GM19452 (cell line): ENCODE measurements around the gene UBR7.
"Not testable (repeated sequence)": the region's sequence is repeated elsewhere in the genome, so short reads cannot be mapped to it uniquely, and the experiment has no call there.

ENCODE experiments used
- ATAC-seq: cut with Tn5 transposase; IDR thresholded peaks from one replicate; pipeline ENCODE4 v1.9.1; 2021; ENCODE audit not compliant: unreplicated experiment

UBR7 gene

GRCh38 chr14:93206793-93207467 lies at the start of gene UBR7, which contains the start of gene GON7:
UBR7 (plus strand) TSS chr14:93207256; CDS start chr14:93207292, 36 bp downstream.
GON7 (minus strand) TSS chr14:93207065; CDS start chr14:93207037, 28 bp downstream.
- peak; percentile 87 for ATAC-seq

GRCh38 chr14:93158349-93158748 lies 48.7 kb upstream of the UBR7 start:
- ATAC-seq = not testable (repeated sequence)

GRCh38 chr14:93159625-93160352 lies 47.3 kb upstream of the UBR7 start:
- ATAC-seq = not testable (repeated sequence)

GRCh38 chr14:93160353-93160801 lies 46.7 kb upstream of the UBR7 start:
- no peak for ATAC-seq

GRCh38 chr14:93161411-93161940 lies 45.6 kb upstream of the UBR7 start:
- no peak for ATAC-seq

GRCh38 chr14:93163564-93163963 lies 43.5 kb upstream of the UBR7 start:
- no peak for ATAC-seq

GRCh38 chr14:93165271-93166265 lies 41.5 kb upstream of the UBR7 start:
- ATAC-seq = not testable (repeated sequence)

- not testable (repeated sequence) for ATAC-seq
These were observed 38.4 kb upstream of the UBR7 start for GRCh38 chr14:93168610-93169009.

- ATAC-seq = not testable (repeated sequence)
These were observed 37.4 kb upstream of the UBR7 start for GRCh38 chr14:93169619-93170018.

GRCh38 chr14:93170141-93170540 lies 36.9 kb upstream of the UBR7 start:
- not testable (repeated sequence) for ATAC-seq

- ATAC-seq = no peak
These were observed 35.7 kb upstream of the UBR7 start for GRCh38 chr14:93171376-93171775.

- no peak for ATAC-seq
These were observed 33.1 kb upstream of the UBR7 start for GRCh38 chr14:93173943-93174395.

GRCh38 chr14:93174731-93175130 lies 32.3 kb upstream of the UBR7 start:
- not testable (repeated sequence) for ATAC-seq

GRCh38 chr14:93175492-93175891 lies 31.6 kb upstream of the UBR7 start:
- no peak for ATAC-seq

- no peak for ATAC-seq
These were observed 23.3 kb upstream of the UBR7 start for GRCh38 chr14:93183596-93184317.

GRCh38 chr14:93184391-93185348 lies 22.4 kb upstream of the UBR7 start, which contains the start of the genes LYSET and MOAP1:
LYSET (plus strand) TSS chr14:93185317; CDS start chr14:93185406, 89 bp downstream.
MOAP1 (minus strand) TSS chr14:93184897; CDS start chr14:93184242, 655 bp downstream.
- peak; percentile 88 for ATAC-seq

- ATAC-seq = peak; percentile 6
These were observed 21.7 kb upstream of the UBR7 start for GRCh38 chr14:93185349-93185720.

- ATAC-seq = no peak
These were observed 20.6 kb upstream of the UBR7 start for GRCh38 chr14:93186466-93186865.

GRCh38 chr14:93186956-93187355 lies 20.1 kb upstream of the UBR7 start:
- ATAC-seq = no peak
